ENCODE measurements around the gene PRR5L.

DNA sequence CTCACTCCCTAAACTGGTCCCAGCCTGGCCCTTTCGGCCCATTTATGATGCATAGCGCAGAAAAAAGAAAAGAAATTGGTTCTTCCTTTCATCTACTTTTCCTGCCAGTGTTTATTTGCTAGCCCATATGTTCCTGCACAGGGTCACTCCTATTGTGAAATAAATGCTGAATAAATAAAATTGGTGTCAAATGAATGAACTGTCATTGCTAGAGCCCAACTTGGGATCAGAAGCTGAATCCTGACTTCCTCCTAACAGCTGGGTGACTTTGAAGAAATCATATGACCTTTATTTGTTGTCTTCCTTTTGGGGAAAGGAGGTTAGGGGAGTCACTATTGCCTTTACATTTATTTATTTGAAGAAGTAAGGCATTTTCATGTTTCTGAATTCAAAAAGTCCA is 92.0 kb downstream of the PRR5L start:
- TF ChIP-seq, protein P1, sequence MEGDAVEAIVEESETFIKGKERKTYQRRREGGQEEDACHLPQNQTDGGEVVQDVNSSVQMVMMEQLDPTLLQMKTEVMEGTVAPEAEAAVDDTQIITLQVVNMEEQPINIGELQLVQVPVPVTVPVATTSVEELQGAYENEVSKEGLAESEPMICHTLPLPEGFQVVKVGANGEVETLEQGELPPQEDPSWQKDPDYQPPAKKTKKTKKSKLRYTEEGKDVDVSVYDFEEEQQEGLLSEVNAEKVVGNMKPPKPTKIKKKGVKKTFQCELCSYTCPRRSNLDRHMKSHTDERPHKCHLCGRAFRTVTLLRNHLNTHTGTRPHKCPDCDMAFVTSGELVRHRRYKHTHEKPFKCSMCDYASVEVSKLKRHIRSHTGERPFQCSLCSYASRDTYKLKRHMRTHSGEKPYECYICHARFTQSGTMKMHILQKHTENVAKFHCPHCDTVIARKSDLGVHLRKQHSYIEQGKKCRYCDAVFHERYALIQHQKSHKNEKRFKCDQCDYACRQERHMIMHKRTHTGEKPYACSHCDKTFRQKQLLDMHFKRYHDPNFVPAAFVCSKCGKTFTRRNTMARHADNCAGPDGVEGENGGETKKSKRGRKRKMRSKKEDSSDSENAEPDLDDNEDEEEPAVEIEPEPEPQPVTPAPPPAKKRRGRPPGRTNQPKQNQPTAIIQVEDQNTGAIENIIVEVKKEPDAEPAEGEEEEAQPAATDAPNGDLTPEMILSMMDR (IDR thresholded peaks at IDR 0.05) = no peak
- no peak for TF ChIP-seq POLR2A (IDR thresholded peaks at IDR 0.05)
